Upper lobe of right lung (tissue), 1 donor: ENCODE data around the gene FEM1B. TPM values are rescaled to one million over a fixed set of nuclear protein-coding genes. Genes with fewer than 3 reads are reported as not detected.
"Not testable (repeated sequence)": the region's sequence is repeated elsewhere in the genome, so short reads cannot be mapped to it uniquely, and the experiment has no call there.

Source experiments
- ATAC-seq: fragments of 200-7000 bp; cut with Tn5 transposase; one replicate; pipeline ENCODE4 v1.9.1; 2020; ENCODE audit warnings: mild to moderate bottlenecking, moderate library complexity
- DNase-seq: peaks from one replicate; pipeline ENCODE4 v3.0.0-alpha.2; 2020
- H3K27ac ChIP-seq: fragments of 200-600 bp; one replicate; pipeline ENCODE4 v1.8.0; 2022
- H3K27me3 ChIP-seq: fragments of 200-600 bp; one replicate; pipeline ENCODE4 v1.8.0; 2022; ENCODE audit warnings: mild to moderate bottlenecking
- H3K36me3 ChIP-seq: fragments of 200-600 bp; one replicate; pipeline ENCODE4 v1.8.0; 2022
- H3K4me1 ChIP-seq: fragments of 200-600 bp; one replicate; pipeline ENCODE4 v1.8.0; 2022
- H3K4me3 ChIP-seq: fragments of 200-600 bp; one replicate; pipeline ENCODE4 v1.8.0; 2022; ENCODE audit warnings: mild to moderate bottlenecking
- H3K9me3 ChIP-seq: fragments of 200-600 bp; one replicate; pipeline ENCODE4 v1.8.0; 2022
- CTCF ChIP-seq: fragments of 200-600 bp; IDR thresholded peaks from one replicate; pipeline ENCODE4 v1.8.0; 2022; ENCODE audit warnings: antibody characterized with exemption
- intact Hi-C: fragments of 100-400 bp; cut with DNase I; formaldehyde crosslinking; loops from one replicate; pipeline ENCODE4 v1.11.0; 2022
- total RNA-seq: library from RNA; stranded (reverse); fragmentation: NEBNext Ultra II Directional; extraction: Animal tissue kit (Norgen Biotek cat#: 25700); gene quantifications from one replicate; pipeline ENCODE4 v1.2.1, GENCODE V29; 2021
- donor health status: DM: no; HTN: yes; CAD: no; lungs with severe emphysema.

Gene FEM1B
- total RNA-seq, 1 donor from 2014 or later: 42.3 TPM

GRCh38 chr15:68230157-68231100 is 47.1 kb upstream of the FEM1B start:
- H3K27ac ChIP-seq: peak overlapping the region; percentile 83
- no peaks in the 10 kb centered on the region for H3K36me3 ChIP-seq
- H3K27me3 ChIP-seq: no peaks in the 10 kb centered on the region
- DNase-seq: no peak
- H3K4me3 ChIP-seq: peak overlapping the region; percentile 90
- no peaks in the 10 kb centered on the region for H3K9me3 ChIP-seq
- peaks cover 18% of the 10 kb centered on the region for H3K4me1 ChIP-seq
- ATAC-seq: no peak
- intact Hi-C loops: no loop called here
- TF ChIP-seq CTCF: no peak

- H3K4me1 ChIP-seq: peaks cover 18% of the 10 kb centered on the region
- TF ChIP-seq CTCF: no peak
- DNase-seq (no peak), ATAC-seq (no peak)
- H3K27ac ChIP-seq: no peak overlapping the region
- H3K9me3 ChIP-seq: no peaks in the 10 kb centered on the region
- H3K27me3 ChIP-seq: no peaks in the 10 kb centered on the region
- intact Hi-C loops: no loop called here
- no peak overlapping the region for H3K4me3 ChIP-seq
- no peaks in the 10 kb centered on the region for H3K36me3 ChIP-seq
Measured at GRCh38 chr15:68231102-68231818, 46.3 kb upstream of the FEM1B start.

GRCh38 chr15:68232449-68232848 is 45.1 kb upstream of the FEM1B start:
- TF ChIP-seq CTCF: no peak
- intact Hi-C loops: no loop called here
- H3K27me3 ChIP-seq: no peaks in the 10 kb centered on the region
- peaks cover 18% of the 10 kb centered on the region for H3K4me1 ChIP-seq
- no peak overlapping the region for H3K4me3 ChIP-seq
- no peaks in the 10 kb centered on the region for H3K9me3 ChIP-seq
- no peaks in the 10 kb centered on the region for H3K36me3 ChIP-seq
- ATAC-seq: peak; percentile 13
- DNase-seq: no peak
- no peak overlapping the region for H3K27ac ChIP-seq

- no peak for TF ChIP-seq CTCF
- DNase-seq (no peak), ATAC-seq (no peak)
- no peak overlapping the region for H3K4me3 ChIP-seq
- no peaks in the 10 kb centered on the region for H3K27me3 ChIP-seq
- no peaks in the 10 kb centered on the region for H3K36me3 ChIP-seq
- H3K4me1 ChIP-seq: peaks cover 13% of the 10 kb centered on the region
- H3K27ac ChIP-seq: no peak overlapping the region
- intact Hi-C loops: no loop called here
- no peaks in the 10 kb centered on the region for H3K9me3 ChIP-seq
Measured at GRCh38 chr15:68232937-68233336, 44.6 kb upstream of the FEM1B start.

GRCh38 chr15:68234060-68234459 is 43.5 kb upstream of the FEM1B start:
- Histone ChIP-seq H3K27me3 (no peaks in the 10 kb centered on the region), H3K4me3 (no peak overlapping the region), H3K27ac (no peak overlapping the region), H3K36me3 (no peaks in the 10 kb centered on the region), H3K9me3 (no peaks in the 10 kb centered on the region), H3K4me1 (peaks cover 5% of the 10 kb centered on the region)
- intact Hi-C loops: no loop called here
- TF ChIP-seq CTCF: no peak
- ATAC-seq (no peak), DNase-seq (no peak)

GRCh38 chr15:68234520-68234919 is 43.0 kb upstream of the FEM1B start:
- intact Hi-C loops, DNase-seq, H3K9me3 ChIP-seq, H3K4me1 ChIP-seq, ATAC-seq, H3K27me3 ChIP-seq, H3K27ac ChIP-seq, H3K36me3 ChIP-seq, H3K4me3 ChIP-seq: not testable (repeated sequence)
